H1 (cell line): ENCODE results near the gene SLC7A8. TPM values are rescaled to one million over a fixed set of nuclear protein-coding genes. Genes with fewer than 3 reads are reported as not detected.

Source experiments
- CTCF ChIA-PET: fragments of 300-600 bp; sonication (Branson Sonifier 250); formaldehyde crosslinking; loops from one replicate; lab custom pipeline; 2021; ENCODE audit not compliant: partially characterized antibody; lab: Charles Lee
- POLR2A ChIA-PET: fragments of 300-600 bp; sonication (Branson Sonifier 250); formaldehyde crosslinking; loops from one replicate; lab custom pipeline; 2021; ENCODE audit warnings: inconsistent platforms; ENCODE audit not compliant: partially characterized antibody; lab: Charles Lee
- DNase-seq, 2 experiments: peaks; one replicate each; pipeline versions ENCODE4 v3.0.0 to v3.0.0-alpha.2; 2010 to 2022; ENCODE audit warnings: low spot score in 2 of 2, low read depth in 1 of 2, mixed read lengths in 1 of 2
- FAIRE-seq: peaks from 2 replicates; lab custom pipeline; 2011; peaks lifted over from hg19 to GRCh38; lab: Jason Lieb, UNC
- H2AFZ ChIP-seq: 2 replicates; pipeline ENCODE4 v1.8.1; 2012; ENCODE audit warnings: low read length, inconsistent platforms
- H2AK5ac ChIP-seq: 2 replicates; pipeline ENCODE4 v1.6.1; 2013; ENCODE audit warnings: low read depth, low read length
- H2BK120ac ChIP-seq: replicated peaks from 2 replicates; pipeline ENCODE3; 2013; ENCODE audit warnings: low read depth, low read length, inconsistent platforms
- H2BK12ac ChIP-seq: 2 replicates; pipeline ENCODE4 v1.6.1; 2013; ENCODE audit warnings: low read depth, low read length
- H2BK15ac ChIP-seq: 2 replicates; pipeline ENCODE4 v1.6.1; 2013; ENCODE audit warnings: low read length
- H2BK20ac ChIP-seq: 2 replicates; pipeline ENCODE4 v1.6.1; 2013; ENCODE audit warnings: low read length
- H2BK5ac ChIP-seq: 2 replicates; pipeline ENCODE4 v1.6.1; 2013; ENCODE audit warnings: low read depth, low read length
- H3K14ac ChIP-seq: 2 replicates; pipeline ENCODE4 v1.6.1; 2013; ENCODE audit warnings: inconsistent platforms; ENCODE audit not compliant: insufficient read length
- H3K18ac ChIP-seq: 2 replicates; pipeline ENCODE4 v1.6.1; 2013; ENCODE audit warnings: low read length; ENCODE audit errors: extremely low read depth
- H3K23ac ChIP-seq: 2 replicates; pipeline ENCODE4 v1.6.1; 2013; ENCODE audit warnings: inconsistent platforms; ENCODE audit not compliant: insufficient read length
- H3K23me2 ChIP-seq: 2 replicates; pipeline ENCODE4 v1.6.1; 2013; ENCODE audit warnings: low read depth, low read length
- H3K27ac ChIP-seq: 2 replicates; pipeline ENCODE4 v1.6.1; 2011; ENCODE audit warnings: low read depth, low read length, inconsistent platforms
- H3K27me3 ChIP-seq, 4 experiments: replicated peaks in 1 of 4; 1 replicate in 1 of 4; 2 replicates in 3 of 4; pipeline versions ENCODE4 v1.6.1 to v1.8.1; 2011 to 2013; ENCODE audit warnings: low read length in 3 of 4, mild to moderate bottlenecking in 3 of 4, inconsistent platforms in 2 of 4, mixed read lengths in 2 of 4, moderate library complexity in 1 of 4; ENCODE audit not compliant: control insufficient read depth in 3 of 4, insufficient read depth in 3 of 4; ENCODE audit errors: extremely low read depth in 1 of 4
- H3K36me3 ChIP-seq, 4 experiments: 2 replicates each; pipeline versions ENCODE4 v1.6.1 to v1.8.1; 2011 to 2013; ENCODE audit warnings: mild to moderate bottlenecking in 4 of 4, low read length in 3 of 4, moderate library complexity in 2 of 4, control low read depth in 1 of 4, inconsistent platforms in 1 of 4; ENCODE audit not compliant: insufficient read depth in 4 of 4, control insufficient read depth in 2 of 4
- H3K4ac ChIP-seq: replicated peaks from 2 replicates; pipeline ENCODE3; 2013; ENCODE audit warnings: low read length, low read depth, mixed read lengths, inconsistent platforms; ENCODE audit not compliant: insufficient read length
- H3K4me1 ChIP-seq, 4 experiments: replicated peaks in 1 of 4; 1 replicate in 1 of 4; 2 replicates in 3 of 4; pipeline versions ENCODE4 v1.6.1 to v1.8.1; 2011 to 2013; ENCODE audit warnings: low read length in 3 of 4, inconsistent platforms in 2 of 4, mixed read lengths in 1 of 4; ENCODE audit not compliant: insufficient read depth in 4 of 4, control insufficient read depth in 3 of 4
- H3K4me2 ChIP-seq, 2 experiments: 2 replicates each; pipeline versions ENCODE4 v1.6.1 to v1.8.1; 2011 to 2013; ENCODE audit warnings: low read depth in 2 of 2, low read length in 2 of 2, control low read depth in 1 of 2, inconsistent platforms in 1 of 2, mild to moderate bottlenecking in 1 of 2; ENCODE audit not compliant: insufficient read depth in 1 of 2
- H3K4me3 ChIP-seq, 4 experiments: fragments of 200-600, 300-600 bp in 1 of 4; sonication (generic), shearing (Covaris generic), sonication (Bioruptor Twin) in 1 of 4; 2 replicates each; pipeline versions ENCODE4 v1.5.1 to v1.8.1; 2011 to 2016; ENCODE audit warnings: low read length in 4 of 4, low read depth in 3 of 4, control low read depth in 2 of 4, inconsistent platforms in 2 of 4, mild to moderate bottlenecking in 2 of 4, mixed read lengths in 1 of 4, moderate library complexity in 1 of 4; ENCODE audit not compliant: insufficient read depth in 2 of 4; ENCODE audit errors: extremely low read depth in 1 of 4
- H3K56ac ChIP-seq: replicated peaks from 2 replicates; pipeline ENCODE3; 2013; ENCODE audit warnings: low read depth, mild to moderate bottlenecking, mixed read lengths, low read length, inconsistent platforms; ENCODE audit not compliant: insufficient read length
- H3K79me1 ChIP-seq: 2 replicates; pipeline ENCODE4 v1.6.1; 2013; ENCODE audit warnings: low read depth, low read length, control low read depth
- H3K79me2 ChIP-seq, 2 experiments: 2 replicates each; pipeline versions ENCODE4 v1.6.1 to v1.8.1; 2012 to 2013; ENCODE audit warnings: low read length in 2 of 2, mild to moderate bottlenecking in 2 of 2, inconsistent platforms in 1 of 2; ENCODE audit not compliant: insufficient read depth in 2 of 2, control insufficient read depth in 1 of 2
- H3K9ac ChIP-seq, 4 experiments: replicated peaks in 1 of 4; 1 replicate in 1 of 4; 2 replicates in 3 of 4; pipeline versions ENCODE4 v1.6.1 to v1.8.1; 2011 to 2013; ENCODE audit warnings: low read depth in 3 of 4, low read length in 3 of 4, control low read depth in 2 of 4, mild to moderate bottlenecking in 2 of 4, moderate library complexity in 2 of 4, inconsistent platforms in 1 of 4; ENCODE audit errors: extremely low read depth in 1 of 4
- H3K9me3 ChIP-seq, 2 experiments: 2 replicates each; pipeline versions ENCODE4 v1.6.1 to v1.8.1; 2012 to 2013; ENCODE audit warnings: mild to moderate bottlenecking in 2 of 2, moderate library complexity in 2 of 2, control low read depth in 1 of 2, inconsistent platforms in 1 of 2, low read depth in 1 of 2, low read length in 1 of 2, mixed read lengths in 1 of 2; ENCODE audit not compliant: insufficient read depth in 2 of 2
- H4K20me1 ChIP-seq, 2 experiments: replicated peaks in 1 of 2; 2 replicates each; pipeline versions ENCODE3 to v1.8.1; 2011 to 2013; ENCODE audit warnings: inconsistent platforms in 2 of 2, low read length in 2 of 2, mild to moderate bottlenecking in 1 of 2; ENCODE audit not compliant: insufficient read depth in 2 of 2, control insufficient read depth in 1 of 2
- H4K5ac ChIP-seq: 2 replicates; pipeline ENCODE4 v1.6.1; 2013; ENCODE audit warnings: low read length, low read depth, mixed read lengths, inconsistent platforms; ENCODE audit not compliant: insufficient read length
- H4K8ac ChIP-seq: 2 replicates; pipeline ENCODE4 v1.8.0; 2013; ENCODE audit warnings: mild to moderate bottlenecking, moderate library complexity, low read length, inconsistent platforms; ENCODE audit not compliant: insufficient read depth; ENCODE audit errors: extremely low read depth
- H4K91ac ChIP-seq: replicated peaks from 2 replicates; pipeline ENCODE3; 2013; ENCODE audit warnings: low read length, mixed read lengths, inconsistent platforms; ENCODE audit not compliant: insufficient read length
- JUN ChIP-seq: IDR thresholded peaks from 2 replicates; pipeline ENCODE4 v1.6.1; 2011; ENCODE audit warnings: low read depth, mild to moderate bottlenecking, improper control_type of control experiment, low read length
- POLR2AphosphoS5 ChIP-seq: IDR thresholded peaks from 2 replicates; pipeline ENCODE4 v1.6.1; 2011; ENCODE audit warnings: low read depth, low read length
- WGBS, 2 experiments: shearing (Covaris generic) in 1 of 2; methylation state at CpG; one replicate each; pipeline versions ENCODE4 v1.1.6 to v1.1.7; 2013 to 2015; ENCODE audit warnings: low lambda C conversion rate in 2 of 2, mixed read lengths in 2 of 2, inconsistent platforms in 1 of 2, low coverage in 1 of 2, missing lambda C conversion rate in 1 of 2; ENCODE audit not compliant: insufficient replicate concordance in 2 of 2, insufficient coverage in 1 of 2, insufficient read length in 1 of 2; ENCODE audit errors: extremely low coverage in 1 of 2, missing lambda C conversion rate in 1 of 2; 5-methylcytosine and 5-hydroxymethylcytosine counted together
- polyA plus RNA-seq, 7 experiments: library from polyadenylated mRNA; depleted of rRNA in 3 of 7; stranded (reverse) in 5 of 7; unstranded in 2 of 7; fragments of >200 nt in 5 of 7; fragments of 200-250 nt in 2 of 7; gene quantifications; 1 replicate in 5 of 7; 2 replicates in 1 of 7; 4 replicates in 1 of 7; pipeline versions ENCODE4 v1.2.1 to v1.2.3, GENCODE V29; 2011 to 2013; ENCODE audit warnings: missing spikeins in 2 of 7, mixed read lengths in 2 of 7
- total RNA-seq: library from RNA; stranded (reverse); fragmentation: NEBNext Ultra II Directional; extraction: Animal tissue kit (Norgen Biotek cat#: 25700); gene quantifications from 2 replicates; pipeline ENCODE4 v1.2.1, GENCODE V29; 2021
- TF ChIP-seq, protein P1 (sequence below): IDR thresholded peaks from 2 replicates; pipeline ENCODE4 v1.6.1; 2012; ENCODE audit warnings: inconsistent platforms

SLC7A8 gene
- total and polyA plus RNA-seq, 2 of the 8 experiments (the other 6 are each of a cell fraction or from before 2014, with no cell fraction given), result 182 to 204 TPM

GRCh38 chr14:23215421-23215820 lies 32.0 kb upstream of the SLC7A8 start:
- no peak overlapping the region for H2BK120ac ChIP-seq
- ChIA-PET CTCF (no interaction called here), POLR2A (no interaction called here)
- no peak overlapping the region for H4K5ac ChIP-seq
- WGBS, 2 experiments, result 96% methylated on average over 1 of the region's 1 CpG; no CpG with 5 or more reads in 1 of the 2 experiments
- no peak overlapping the region for H3K27ac ChIP-seq
- H3K23me2 ChIP-seq, result no peaks in the 10 kb centered on the region
- no peak overlapping the region for H2BK5ac ChIP-seq
- no peak overlapping the region for H3K9ac ChIP-seq
- TF ChIP-seq JUN, result no peak
- TF ChIP-seq, protein P1, sequence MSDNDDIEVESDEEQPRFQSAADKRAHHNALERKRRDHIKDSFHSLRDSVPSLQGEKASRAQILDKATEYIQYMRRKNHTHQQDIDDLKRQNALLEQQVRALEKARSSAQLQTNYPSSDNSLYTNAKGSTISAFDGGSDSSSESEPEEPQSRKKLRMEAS, result no peak
- TF ChIP-seq POLR2AphosphoS5, result no peak
- no peaks in the 10 kb centered on the region for H4K20me1 ChIP-seq
- no peak overlapping the region for H2BK20ac ChIP-seq
- no peaks in the 10 kb centered on the region for H3K27me3 ChIP-seq
- H2BK15ac ChIP-seq, result no peak overlapping the region
- peaks cover 0 to 6% of the 10 kb centered on the region in 2 experiments; a peak in 2 of 4 replicates for H3K9me3 ChIP-seq
- no peak overlapping the region for H3K14ac ChIP-seq
- no peak overlapping the region for H2BK12ac ChIP-seq
- H3K23ac ChIP-seq, result no peak overlapping the region
- H4K8ac ChIP-seq, result no peak overlapping the region
- no peak overlapping the region for H3K4ac ChIP-seq
- H3K4me3 ChIP-seq, result no peak overlapping the region
- no peak overlapping the region for H3K4me2 ChIP-seq
- H3K36me3 ChIP-seq, result no peaks in the 10 kb centered on the region
- peaks cover 0 to 2% (median 0%) of the 10 kb centered on the region in 4 experiments; a peak in 2 of 7 replicates for H3K4me1 ChIP-seq
- H2AFZ ChIP-seq, result no peak overlapping the region
- H3K79me2 ChIP-seq, result no peaks in the 10 kb centered on the region
- H3K18ac ChIP-seq, result no peak overlapping the region
- no peak overlapping the region for H2AK5ac ChIP-seq
- no peak overlapping the region for H4K91ac ChIP-seq
- no peaks in the 10 kb centered on the region for H3K79me1 ChIP-seq
- DNase-seq (no peak), FAIRE-seq (no peak)
- H3K56ac ChIP-seq, result no peak overlapping the region
